ENCODE data around the gene TMEM182.

Gene TMEM182

DNA sequence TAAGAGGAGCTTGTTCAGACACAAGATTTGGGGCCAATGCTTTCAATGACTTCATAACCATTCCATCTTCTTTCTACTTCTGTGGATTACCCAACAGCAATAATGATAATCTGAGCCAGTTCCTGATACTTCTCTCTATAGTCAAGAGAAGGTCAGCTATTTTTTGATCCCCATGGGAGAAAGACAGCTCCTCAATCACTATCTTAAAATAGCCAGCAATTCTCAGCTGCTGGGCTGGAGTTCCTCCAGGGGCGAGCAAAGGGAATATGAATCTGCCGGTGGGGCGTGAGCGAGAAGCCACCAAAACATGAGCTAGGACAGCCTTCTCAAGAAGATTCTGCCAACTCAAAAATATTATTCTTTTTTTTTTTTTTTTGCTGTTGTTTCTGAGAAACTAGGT, at the start of gene TMEM182:
Gene TMEM182 (plus strand): TSS at position 269 of the 400 bp plus-strand sequence. CDS start 187 bp downstream, outside the sequence.
- TF ChIP-seq CTCF (IDR thresholded peaks at IDR 0.05), result no peak

DNA sequence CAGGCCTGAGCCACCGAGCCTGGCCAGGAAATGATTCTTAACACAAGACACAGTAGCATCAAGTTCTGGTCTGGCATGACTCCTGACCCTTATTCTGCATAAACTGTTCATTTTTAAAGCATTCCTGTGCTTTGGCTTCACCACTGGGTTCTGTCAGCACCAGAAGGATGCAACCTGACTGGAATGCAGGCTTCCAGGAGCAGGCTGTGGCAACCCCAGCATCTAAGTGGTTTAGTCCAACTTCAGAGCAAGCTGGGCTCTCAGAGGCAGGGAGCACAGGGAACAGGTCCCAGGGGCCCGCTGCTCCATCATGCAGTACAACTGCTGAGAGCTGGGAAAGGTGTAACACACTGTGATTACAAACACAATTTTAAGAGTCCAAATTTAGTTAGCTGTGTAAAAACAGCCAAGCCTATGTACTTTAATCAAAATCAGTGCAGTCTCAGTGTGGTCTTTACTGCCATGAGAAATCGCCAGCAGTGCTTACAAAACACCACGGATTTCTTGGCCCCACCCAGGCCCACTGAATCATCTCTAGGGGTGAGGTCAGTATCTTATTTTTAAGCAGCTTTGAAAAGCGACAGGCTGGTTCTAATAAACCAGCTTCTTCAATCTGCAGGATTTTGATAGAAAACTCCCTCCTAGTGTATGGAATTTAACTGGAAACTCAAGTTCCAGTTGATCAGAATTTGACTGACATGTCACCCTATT, 44.4 kb upstream of the TMEM182 start:
- no peak for TF ChIP-seq CTCF (IDR thresholded peaks at IDR 0.05)

GRCh38 chr2:102718387-102719316, 43.2 kb upstream of the TMEM182 start:
- no peak for TF ChIP-seq CTCF (IDR thresholded peaks at IDR 0.05)

DNA sequence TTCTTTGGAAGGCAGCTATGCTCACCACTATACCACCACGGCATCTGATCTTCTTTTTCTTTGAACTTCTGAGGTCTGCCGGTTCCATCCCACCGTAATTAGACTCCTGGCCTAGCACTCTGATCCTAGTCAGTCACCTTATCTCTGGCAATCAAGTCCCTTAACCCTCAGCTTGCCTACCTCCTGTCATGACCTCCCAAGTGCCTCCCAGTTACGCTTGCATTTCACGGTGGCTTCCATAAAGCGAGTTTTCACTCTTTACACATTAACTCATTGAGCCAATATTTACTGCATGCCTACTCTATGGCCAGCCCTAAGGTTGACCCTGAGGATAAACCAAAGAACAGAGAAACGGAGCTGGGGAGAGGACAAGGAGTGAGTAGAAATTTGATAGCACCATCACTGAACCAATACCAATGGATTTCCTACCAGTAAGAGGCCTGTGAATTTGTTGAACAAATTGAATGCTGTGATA, 37.8 kb upstream of the TMEM182 start:
- TF ChIP-seq CTCF (IDR thresholded peaks at IDR 0.05), result no peak

DNA sequence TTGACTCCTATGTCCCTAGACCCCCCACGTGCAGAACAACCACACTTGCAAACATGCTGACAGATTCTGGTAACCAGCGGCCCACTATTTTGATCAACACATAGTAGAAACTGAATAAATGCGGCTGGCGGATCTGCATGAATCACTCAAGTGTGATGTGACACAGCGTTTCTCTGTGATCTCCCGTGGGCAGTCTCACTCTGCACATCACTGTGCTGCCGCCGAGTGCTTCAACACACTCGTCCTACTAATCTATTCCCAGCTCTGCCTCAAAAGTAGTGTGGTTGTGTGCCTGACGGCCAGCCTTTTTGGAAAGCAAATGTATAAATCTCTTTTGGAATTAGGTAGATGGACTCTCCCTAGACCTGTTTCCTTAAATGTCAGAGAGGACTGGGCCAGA, 37.3 kb upstream of the TMEM182 start:
- no peak for TF ChIP-seq CTCF (IDR thresholded peaks at IDR 0.05)

GRCh38 chr2:102726128-102727087, 35.4 kb upstream of the TMEM182 start:
- no peak for TF ChIP-seq CTCF (IDR thresholded peaks at IDR 0.05)

All from LNCAP (cell line).